ENCODE data around the gene TMEM239.
"Not testable (repeated sequence)": the region's sequence is repeated elsewhere in the genome, so short reads cannot be mapped to it uniquely, and the experiment has no call there.

The TMEM239 gene

GRCh38 chr20:2799688-2800520 lies 16.3 kb upstream of the TMEM239 start:
- no peak for DNase-seq (ENCODE audit: low spot score)

- no peak for DNase-seq (ENCODE audit: low spot score)
Observed at GRCh38 chr20:2800521-2801285, 15.5 kb upstream of the TMEM239 start, which contains the start of gene CPXM1. CPXM1 (minus strand) TSS chr20:2800627; CDS start chr20:2800572, 55 bp downstream.

- no peak for DNase-seq (ENCODE audit: low spot score)
Observed at GRCh38 chr20:2801286-2801728, 14.9 kb upstream of the TMEM239 start.

GRCh38 chr20:2804041-2804828 lies 11.9 kb upstream of the TMEM239 start:
- DNase-seq (ENCODE audit: low spot score): no peak

GRCh38 chr20:2804852-2805688 lies 11.1 kb upstream of the TMEM239 start:
- no peak for DNase-seq (ENCODE audit: low spot score)

GRCh38 chr20:2805689-2806350 lies 10.3 kb upstream of the TMEM239 start:
- DNase-seq (ENCODE audit: low spot score): peak; percentile 76

GRCh38 chr20:2806351-2806701 lies 9.8 kb upstream of the TMEM239 start:
- peak; percentile 33 for DNase-seq (ENCODE audit: low spot score)

- DNase-seq (ENCODE audit: low spot score): no peak
Observed at GRCh38 chr20:2807019-2807418, 9.1 kb upstream of the TMEM239 start.

GRCh38 chr20:2807929-2808328 lies 8.2 kb upstream of the TMEM239 start:
- DNase-seq (ENCODE audit: low spot score): not testable (repeated sequence)

- DNase-seq (ENCODE audit: low spot score): no peak
Observed at GRCh38 chr20:2809690-2810089, 6.5 kb upstream of the TMEM239 start.

GRCh38 chr20:2812189-2812588 lies 4.0 kb upstream of the TMEM239 start:
- no peak for DNase-seq (ENCODE audit: low spot score)

GRCh38 chr20:2814076-2814475 lies 2.1 kb upstream of the TMEM239 start:
- DNase-seq (ENCODE audit: low spot score): no peak

- DNase-seq (ENCODE audit: low spot score): peak; percentile 34
Observed at GRCh38 chr20:2814587-2815051, 1.5 kb upstream of the TMEM239 start, which contains the start of gene C20orf141. C20orf141 (plus strand) TSS chr20:2814987; CDS start chr20:2815185, 198 bp downstream.

- DNase-seq (ENCODE audit: low spot score): no peak
Observed at GRCh38 chr20:2815242-2815900, 793 bp upstream of the TMEM239 start.

- DNase-seq (ENCODE audit: low spot score): peak; percentile 27
Observed at GRCh38 chr20:2816583-2817340, 598 bp downstream of the TMEM239 start.

- no peak for DNase-seq (ENCODE audit: low spot score)
Observed at GRCh38 chr20:2817341-2817726, 1.2 kb downstream of the TMEM239 start.

- DNase-seq (ENCODE audit: low spot score): no peak
Observed at GRCh38 chr20:2817891-2818595, 1.9 kb downstream of the TMEM239 start.

- DNase-seq (ENCODE audit: low spot score): no peak
Observed at GRCh38 chr20:2820084-2820895, 4.1 kb downstream of the TMEM239 start.

Measured in SW480 (cell line).